T-helper 2 cell treated with Interferon-gamma antibody and Interleukin-4, amounts not matched to agents 5 μg/mL and 100 μg/mL, for 36 hours (primary cell): ENCODE results near the gene FUT1.
A peak's percentile ranks its signal among the peaks of the same experiment; 100 is the strongest.
"Not testable (repeated sequence)": the region's sequence is repeated elsewhere in the genome, so short reads cannot be mapped to it uniquely, and the experiment has no call there.

ENCODE experiments used
- DNase-seq: peaks from one replicate; pipeline ENCODE4 v3.0.0; 2021; ENCODE audit warnings: low spot score
- H3K27ac Mint-ChIP-seq: one replicate; pipeline ENCODE4 v1.8.0; 2021; ENCODE audit warnings: mild to moderate bottlenecking, mixed read lengths
- H3K27me3 Mint-ChIP-seq: one replicate; pipeline ENCODE4 v1.8.0; 2021; ENCODE audit warnings: low read depth, mixed read lengths
- H3K36me3 Mint-ChIP-seq: one replicate; pipeline ENCODE4 v1.8.0; 2021; ENCODE audit warnings: low read depth, mixed read lengths
- H3K4me1 Mint-ChIP-seq: one replicate; pipeline ENCODE4 v1.8.0; 2021; ENCODE audit warnings: low read depth, mixed read lengths
- H3K4me3 Mint-ChIP-seq: one replicate; pipeline ENCODE4 v1.8.0; 2022; ENCODE audit warnings: mild to moderate bottlenecking, moderate library complexity, mixed read lengths
- H3K9me3 Mint-ChIP-seq: one replicate; pipeline ENCODE4 v1.8.0; 2021; ENCODE audit warnings: mixed read lengths

The FUT1 gene

GRCh38 chr19:48779636-48780035, 27.2 kb upstream of the FUT1 start:
- peaks cover 4% of the 10 kb centered on the region for H3K27me3 Mint-ChIP-seq
- no peak overlapping the region for H3K4me3 Mint-ChIP-seq
- H3K9me3 Mint-ChIP-seq: no peaks in the 10 kb centered on the region
- no peak for DNase-seq
- peaks cover 1% of the 10 kb centered on the region for H3K4me1 Mint-ChIP-seq
- no peaks in the 10 kb centered on the region for H3K36me3 Mint-ChIP-seq
- no peak overlapping the region for H3K27ac Mint-ChIP-seq

GRCh38 chr19:48777720-48778119, 25.3 kb upstream of the FUT1 start:
- Mint-ChIP-seq H3K9me3 (no peaks in the 10 kb centered on the region), H3K4me1 (peaks cover 1% of the 10 kb centered on the region), H3K36me3 (no peaks in the 10 kb centered on the region), H3K27me3 (peaks cover 4% of the 10 kb centered on the region), H3K4me3 (no peak overlapping the region), H3K27ac (no peak overlapping the region)
- DNase-seq: no peak

GRCh38 chr19:48777139-48777538, 24.7 kb upstream of the FUT1 start:
- Mint-ChIP-seq H3K9me3 (no peaks in the 10 kb centered on the region), H3K4me1 (no peaks in the 10 kb centered on the region), H3K27ac (no peak overlapping the region), H3K4me3 (no peak overlapping the region), H3K27me3 (peaks cover 2% of the 10 kb centered on the region), H3K36me3 (no peaks in the 10 kb centered on the region)
- no peak for DNase-seq

GRCh38 chr19:48772503-48772953, 20.1 kb upstream of the FUT1 start:
- Mint-ChIP-seq H3K4me3 (no peak overlapping the region), H3K9me3 (no peaks in the 10 kb centered on the region), H3K4me1 (no peaks in the 10 kb centered on the region), H3K27ac (no peak overlapping the region), H3K36me3 (no peaks in the 10 kb centered on the region), H3K27me3 (peaks cover 10% of the 10 kb centered on the region)
- DNase-seq: no peak

GRCh38 chr19:48770734-48771472, 18.5 kb upstream of the FUT1 start:
- Mint-ChIP-seq H3K27ac (no peak overlapping the region), H3K4me1 (no peaks in the 10 kb centered on the region)

GRCh38 chr19:48770266-48770665, 17.8 kb upstream of the FUT1 start:
- no peak overlapping the region for H3K4me3 Mint-ChIP-seq
- no peak for DNase-seq
- H3K36me3 Mint-ChIP-seq: no peaks in the 10 kb centered on the region
- H3K27ac Mint-ChIP-seq: no peak overlapping the region
- H3K4me1 Mint-ChIP-seq: no peaks in the 10 kb centered on the region
- H3K9me3 Mint-ChIP-seq: no peaks in the 10 kb centered on the region
- peaks cover 10% of the 10 kb centered on the region for H3K27me3 Mint-ChIP-seq

More at GRCh38 chr19:48770734-48771472, 18.5 kb upstream of the FUT1 start:
- H3K27me3 Mint-ChIP-seq: peaks cover 10% of the 10 kb centered on the region
- H3K4me3 Mint-ChIP-seq: no peak overlapping the region
- H3K36me3 Mint-ChIP-seq: no peaks in the 10 kb centered on the region
- DNase-seq: no peak
- H3K9me3 Mint-ChIP-seq: no peaks in the 10 kb centered on the region

- no peak overlapping the region for H3K4me3 Mint-ChIP-seq
- no peaks in the 10 kb centered on the region for H3K9me3 Mint-ChIP-seq
- H3K4me1 Mint-ChIP-seq: no peaks in the 10 kb centered on the region
- H3K27me3 Mint-ChIP-seq: peaks cover 11% of the 10 kb centered on the region
- H3K36me3 Mint-ChIP-seq: no peaks in the 10 kb centered on the region
- DNase-seq: no peak
- H3K27ac Mint-ChIP-seq: no peak overlapping the region
Measured at GRCh38 chr19:48768994-48769713, 16.7 kb upstream of the FUT1 start.

GRCh38 chr19:48768171-48768753, 15.8 kb upstream of the FUT1 start:
- not testable (repeated sequence) for H3K4me1 Mint-ChIP-seq, DNase-seq, H3K4me3 Mint-ChIP-seq, H3K9me3 Mint-ChIP-seq, H3K36me3 Mint-ChIP-seq, H3K27ac Mint-ChIP-seq
- peaks cover 11% of the 10 kb centered on the region for H3K27me3 Mint-ChIP-seq

- DNase-seq, H3K4me1 Mint-ChIP-seq, H3K27ac Mint-ChIP-seq, H3K9me3 Mint-ChIP-seq, H3K36me3 Mint-ChIP-seq, H3K4me3 Mint-ChIP-seq: not testable (repeated sequence)
- H3K27me3 Mint-ChIP-seq: peaks cover 23% of the 10 kb centered on the region
Measured at GRCh38 chr19:48765816-48766215, 13.4 kb upstream of the FUT1 start.

- no peak for DNase-seq
- Mint-ChIP-seq H3K36me3 (no peaks in the 10 kb centered on the region), H3K9me3 (no peaks in the 10 kb centered on the region), H3K4me1 (peaks cover 7% of the 10 kb centered on the region), H3K4me3 (peak overlapping the region; percentile 21), H3K27ac (no peak overlapping the region), H3K27me3 (peaks cover 18% of the 10 kb centered on the region)
Measured at GRCh38 chr19:48760504-48761205, 8.2 kb upstream of the FUT1 start.

GRCh38 chr19:48757741-48758144, 5.3 kb upstream of the FUT1 start:
- Mint-ChIP-seq H3K27ac (no peak overlapping the region), H3K4me1 (peaks cover 13% of the 10 kb centered on the region), H3K27me3 (peaks cover 36% of the 10 kb centered on the region)

GRCh38 chr19:48757089-48757675, 4.7 kb upstream of the FUT1 start:
- H3K27me3 Mint-ChIP-seq: peaks cover 34% of the 10 kb centered on the region
- H3K27ac Mint-ChIP-seq: no peak overlapping the region
- DNase-seq: no peak
- no peak overlapping the region for H3K4me3 Mint-ChIP-seq
- no peaks in the 10 kb centered on the region for H3K9me3 Mint-ChIP-seq
- no peaks in the 10 kb centered on the region for H3K36me3 Mint-ChIP-seq
- peaks cover 14% of the 10 kb centered on the region for H3K4me1 Mint-ChIP-seq

More at GRCh38 chr19:48757741-48758144, 5.3 kb upstream of the FUT1 start:
- Mint-ChIP-seq H3K36me3 (no peaks in the 10 kb centered on the region), H3K4me3 (no peak overlapping the region), H3K9me3 (no peaks in the 10 kb centered on the region)
- DNase-seq: no peak

- peaks cover 16% of the 10 kb centered on the region for H3K4me1 Mint-ChIP-seq
- DNase-seq: no peak
- no peak overlapping the region for H3K27ac Mint-ChIP-seq
- no peaks in the 10 kb centered on the region for H3K36me3 Mint-ChIP-seq
- peaks cover 37% of the 10 kb centered on the region for H3K27me3 Mint-ChIP-seq
- H3K4me3 Mint-ChIP-seq: no peak overlapping the region
- H3K9me3 Mint-ChIP-seq: no peaks in the 10 kb centered on the region
Measured at GRCh38 chr19:48756686-48757085, 4.2 kb upstream of the FUT1 start.
